OCI-LY1 (cell line): ENCODE results near the gene PHLDB3.
A peak's percentile ranks its signal among the peaks of the same experiment; 100 is the strongest.

ENCODE experiments used
- CTCF ChIP-seq: fragments of 200-600 bp; sonication (generic), shearing (Covaris generic); IDR thresholded peaks from 2 replicates; pipeline ENCODE4 v1.5.1; 2017; ENCODE audit warnings: mild to moderate bottlenecking, antibody characterized with exemption, low read length, moderate library complexity, mixed read lengths
- EZH2 ChIP-seq: fragments of 200-600 bp; sonication (generic), shearing (Covaris generic); IDR thresholded peaks from 2 replicates; pipeline ENCODE4 v1.8.0; 2017; ENCODE audit warnings: borderline replicate concordance, mixed run types, mild to moderate bottlenecking, antibody characterized with exemption, low read length, moderate library complexity, mixed read lengths

- TF ChIP-seq EZH2: no peak
- TF ChIP-seq CTCF: peak; percentile 43; the same call in 1 of the 2 replicates
Observed at GRCh38 chr19:43425567-43426392, 78.8 kb downstream of the PHLDB3 start.
